Lower leg skin (tissue), 4 donors: ENCODE results near the gene XRCC2. TPM values are rescaled to one million over a fixed set of nuclear protein-coding genes. Genes with fewer than 3 reads are reported as not detected.
"Not testable (repeated sequence)": the region's sequence is repeated elsewhere in the genome, so short reads cannot be mapped to it uniquely, and the experiment has no call there.

Source experiments
- DNase-seq, 2 donors: peaks; one replicate each; pipeline ENCODE4 v3.0.0-alpha.2; 2019; ENCODE audit warnings: low spot score in 2 of 2
- H3K4me3 ChIP-seq: fragments of 200-600 bp; sonication (generic); 2 replicates; pipeline ENCODE4 v1.5.1; 2017; ENCODE audit warnings: mild to moderate bottlenecking, low read depth; ENCODE audit not compliant: poor library complexity, severe bottlenecking
- CTCF ChIP-seq, 3 donors: fragments of 450-650 bp; IDR thresholded peaks; one replicate each; pipeline ENCODE4 v1.5.1; 2016; ENCODE audit warnings: antibody characterized with exemption in 3 of 3, mild to moderate bottlenecking in 3 of 3, moderate library complexity in 2 of 3
- POLR2A ChIP-seq, 2 donors: fragments of 450-650 bp; IDR thresholded peaks; one replicate each; pipeline ENCODE4 v1.6.1; 2016 to 2017; ENCODE audit warnings: antibody characterized with exemption in 2 of 2, mild to moderate bottlenecking in 1 of 2, moderate library complexity in 1 of 2
- WGBS, 2 donors: methylation state at CpG; one replicate each; pipeline ENCODE4 v1.1.5; 2018; 5-methylcytosine and 5-hydroxymethylcytosine counted together
- intact Hi-C: fragments of 100-400 bp; cut with DNase I; formaldehyde crosslinking; loops from one replicate; pipeline ENCODE4 v1.15.0; 2023; ENCODE audit warnings: low total_unique reads
- total RNA-seq, 4 donors: library from RNA; depleted of rRNA; stranded (reverse); fragments of >200 nt; gene quantifications; one replicate each; pipeline ENCODE4 v1.1.0, GENCODE V29; 2016

The XRCC2 gene
- total RNA-seq, 4 donors from 2014 or later = 0.25 to 1.1 (median 0.81) TPM

GRCh38 chr7:152636441-152636840, 39.5 kb downstream of the XRCC2 start:
- TF ChIP-seq POLR2A (IDR thresholded peaks at IDR 0.05) (no peak), CTCF (IDR thresholded peaks at IDR 0.05) (no peak)
- DNase-seq = no peak
- 75 to 80% methylated on average over 6 of the region's 6 CpGs for WGBS, 2 donors
- H3K4me3 ChIP-seq = no peak overlapping the region
- intact Hi-C loops = no loop called here

GRCh38 chr7:152633504-152633903, 42.4 kb downstream of the XRCC2 start:
- no peak overlapping the region for H3K4me3 ChIP-seq
- 68 to 69% methylated on average over 8 of the region's 8 CpGs for WGBS, 2 donors
- TF ChIP-seq CTCF (IDR thresholded peaks at IDR 0.05) (no peak), POLR2A (IDR thresholded peaks at IDR 0.05) (no peak)
- intact Hi-C loops = no loop called here
- no peak for DNase-seq

- intact Hi-C loops = no loop called here
- 81 to 85% methylated on average over 8 of the region's 8 CpGs for WGBS, 2 donors
- no peak overlapping the region for H3K4me3 ChIP-seq
- DNase-seq = no peak
- TF ChIP-seq POLR2A (IDR thresholded peaks at IDR 0.05) = no peak
- no peak for TF ChIP-seq CTCF (IDR thresholded peaks at IDR 0.05)
These were observed 42.9 kb downstream of the XRCC2 start for GRCh38 chr7:152633072-152633471.

DNA sequence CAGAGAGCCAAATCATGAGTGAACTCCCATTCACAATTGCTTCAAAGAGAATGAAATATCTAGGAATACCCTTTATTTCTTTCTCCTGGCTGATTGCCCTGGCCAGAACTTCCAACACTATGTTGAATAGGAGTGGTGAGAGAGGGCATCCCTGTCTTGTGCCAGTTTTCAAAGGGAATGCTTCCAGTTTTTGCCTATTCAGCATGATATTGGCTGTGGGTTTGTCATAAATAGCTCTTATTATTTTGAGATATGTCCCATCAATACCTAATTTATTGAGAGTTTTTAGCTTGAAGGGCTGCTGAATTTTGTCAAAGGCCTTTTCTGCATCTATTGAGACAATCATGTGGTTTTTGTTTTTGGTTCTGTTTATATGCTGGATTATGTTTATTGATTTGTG, 47.2 kb downstream of the XRCC2 start:
- DNase-seq, intact Hi-C loops, H3K4me3 ChIP-seq: not testable (repeated sequence)

DNA sequence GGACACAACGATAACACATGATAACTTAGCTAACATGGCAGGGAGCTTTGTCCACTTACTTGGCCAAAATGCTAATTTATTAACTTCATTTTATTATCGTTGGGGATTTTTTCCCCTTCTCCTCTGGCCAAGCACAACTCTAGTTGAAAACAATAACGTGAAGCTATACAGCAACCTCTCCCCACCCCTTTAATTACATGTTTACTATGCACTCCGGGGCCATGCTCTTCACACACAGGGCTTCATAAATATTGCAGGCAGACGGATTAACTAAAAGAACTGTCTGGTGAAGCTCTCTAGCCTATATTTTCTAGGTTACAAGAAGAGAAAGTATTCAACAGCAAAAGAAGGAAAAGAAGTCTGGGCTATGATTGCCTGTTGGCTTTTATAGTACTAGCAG, 51.7 kb downstream of the XRCC2 start:
- DNase-seq = no peak
- intact Hi-C loops = no loop called here
- no peak overlapping the region for H3K4me3 ChIP-seq
- TF ChIP-seq POLR2A (IDR thresholded peaks at IDR 0.05) = no peak
- no peak for TF ChIP-seq CTCF (IDR thresholded peaks at IDR 0.05)
- WGBS, 2 donors = 52 to 53% methylated on average over 5 of the region's 5 CpGs

DNA sequence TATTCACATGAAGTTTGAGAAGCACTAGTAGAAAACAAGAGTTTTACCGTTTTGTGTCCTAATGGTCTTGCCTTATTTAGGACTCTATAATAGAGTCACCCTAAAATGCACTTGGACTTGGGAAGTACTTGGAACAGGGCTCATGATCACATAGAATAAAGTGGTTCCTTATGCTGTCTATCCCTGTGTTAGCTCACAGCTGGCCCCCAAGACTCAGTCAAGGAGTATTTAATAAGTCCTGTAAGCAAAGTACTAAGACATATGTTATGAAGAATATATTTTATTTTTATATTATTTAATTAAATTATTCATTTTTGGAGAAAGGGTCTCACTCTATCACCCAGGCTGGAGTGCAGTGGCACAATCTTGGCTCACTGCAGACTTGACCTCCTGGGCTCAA, 54.5 kb downstream of the XRCC2 start:
- no peak overlapping the region for H3K4me3 ChIP-seq
- TF ChIP-seq POLR2A (IDR thresholded peaks at IDR 0.05) = no peak
- TF ChIP-seq CTCF (IDR thresholded peaks at IDR 0.05) = no peak
- WGBS, 2 donors = 87 to 90% methylated on average over 1 of the region's 1 CpG
- intact Hi-C loops = no loop called here
- DNase-seq = no peak
